WI38 (cell line): ENCODE results near the gene RBSN.

Experiments used
- H3K4me3 ChIP-seq: 2 replicates; pipeline ENCODE4 v1.5.1; 2011; ENCODE audit warnings: low read depth, mild to moderate bottlenecking, control low read depth, low read length
- CTCF ChIP-seq: IDR thresholded peaks from 2 replicates; pipeline ENCODE4 v1.5.1; 2012; ENCODE audit warnings: low read depth, mild to moderate bottlenecking, control low read depth, low read length

RBSN gene

GRCh38 chr3:15038306-15038705, 60.6 kb downstream of the RBSN start:
- H3K4me3 ChIP-seq = no peak overlapping the region
- TF ChIP-seq CTCF = no peak

GRCh38 chr3:15033103-15033502, 65.8 kb downstream of the RBSN start:
- no peak overlapping the region for H3K4me3 ChIP-seq
- no peak for TF ChIP-seq CTCF

- TF ChIP-seq CTCF = no peak
- H3K4me3 ChIP-seq = no peak overlapping the region
These were observed 66.3 kb downstream of the RBSN start for GRCh38 chr3:15032650-15033049.

- no peak for TF ChIP-seq CTCF
These were observed 69.3 kb downstream of the RBSN start for GRCh38 chr3:15029625-15030024.

GRCh38 chr3:15023719-15024118, 75.2 kb downstream of the RBSN start:
- TF ChIP-seq CTCF = no peak
- H3K4me3 ChIP-seq = no peak overlapping the region

More at GRCh38 chr3:15029625-15030024, 69.3 kb downstream of the RBSN start:
- no peak overlapping the region for H3K4me3 ChIP-seq

GRCh38 chr3:15023249-15023648, 75.7 kb downstream of the RBSN start:
- H3K4me3 ChIP-seq = no peak overlapping the region
- TF ChIP-seq CTCF = no peak
